GM19467 (cell line): ENCODE measurements around the gene VPS35L.

Experiments
- ATAC-seq: cut with Tn5 transposase; IDR thresholded peaks from one replicate; pipeline ENCODE4 v1.9.1; 2021; ENCODE audit warnings: mild to moderate bottlenecking, moderate library complexity; ENCODE audit not compliant: unreplicated experiment

VPS35L gene

DNA sequence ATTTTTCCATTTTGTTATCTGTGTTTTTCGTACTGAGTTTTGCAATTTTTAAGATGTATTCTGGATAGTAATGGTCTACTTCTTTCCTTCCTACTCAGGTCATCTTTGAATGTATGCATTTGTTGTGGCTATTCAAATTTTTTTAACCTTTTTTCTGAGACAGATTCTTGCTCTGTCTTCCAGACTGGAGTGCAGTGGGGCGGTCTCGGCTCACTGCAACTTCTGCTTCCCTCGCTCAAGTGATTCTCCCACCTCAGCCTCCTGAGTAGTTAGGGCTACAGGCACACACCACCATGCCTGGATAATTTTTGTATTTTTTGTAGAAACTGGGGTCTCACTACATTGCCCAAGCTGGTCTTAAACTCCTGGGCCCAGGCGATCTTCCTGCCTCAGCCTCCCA is 33.6 kb downstream of the VPS35L start:
- no peak for ATAC-seq

DNA sequence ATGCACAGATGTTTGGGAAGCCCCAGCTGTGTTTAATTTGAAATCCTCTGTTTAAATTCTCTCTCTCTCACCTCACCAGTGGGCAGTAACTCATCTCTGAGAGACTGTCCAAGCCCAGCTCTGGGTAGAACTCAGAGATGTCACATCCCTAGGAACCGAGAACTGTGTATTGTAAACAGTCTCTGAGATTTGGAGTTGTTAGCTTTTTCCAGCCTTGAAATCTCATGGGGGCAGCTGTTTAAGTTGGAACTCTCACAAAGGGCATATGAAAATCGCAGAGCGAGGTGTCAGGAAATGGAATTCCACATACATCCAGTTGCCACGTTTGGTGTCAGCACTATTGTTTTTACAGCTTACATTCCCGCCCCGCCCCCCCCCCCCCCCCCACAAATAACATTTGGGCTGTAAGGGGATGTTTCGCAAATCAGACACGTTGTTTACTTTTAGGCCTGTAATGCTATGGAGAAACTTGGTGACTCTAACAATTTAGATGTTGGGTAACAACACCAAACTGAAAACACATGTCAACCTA is 34.3 kb downstream of the VPS35L start:
- ATAC-seq: no peak

DNA sequence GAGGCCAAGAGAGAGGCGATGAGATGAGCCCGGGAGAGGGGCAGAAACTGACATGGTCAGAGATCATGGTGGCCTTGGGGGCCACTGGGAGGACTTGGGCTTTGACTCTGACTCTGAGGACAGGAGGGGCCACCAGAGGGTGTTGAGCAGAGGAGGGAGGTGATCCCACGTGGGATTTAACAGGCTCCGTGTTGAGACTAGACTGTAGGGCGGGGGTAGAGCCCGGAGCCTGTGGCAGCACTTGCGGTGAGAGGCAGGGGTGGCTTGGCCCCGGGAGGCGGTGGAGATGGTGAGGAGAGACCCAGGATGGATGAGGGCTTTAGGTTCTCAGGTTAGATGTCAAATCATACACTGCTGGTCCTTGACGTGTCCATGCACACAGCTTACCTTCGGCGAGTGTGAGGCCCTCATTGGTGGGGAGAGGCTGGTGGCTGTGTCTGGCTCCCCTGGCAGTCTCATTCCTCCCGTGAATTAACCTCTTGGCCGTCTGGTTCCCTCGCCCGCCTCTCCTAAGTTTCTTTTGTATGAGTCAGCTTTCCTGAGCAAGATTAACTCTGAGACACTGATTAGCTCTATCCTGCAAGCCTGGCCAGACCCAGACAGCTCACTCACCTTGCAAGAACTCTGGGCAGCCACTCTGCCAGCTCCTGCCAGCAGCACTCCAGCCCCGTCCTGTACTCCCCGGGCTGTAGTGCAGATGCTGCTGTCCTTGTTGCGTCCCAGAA is 39.7 kb downstream of the VPS35L start:
- ATAC-seq: no peak

DNA sequence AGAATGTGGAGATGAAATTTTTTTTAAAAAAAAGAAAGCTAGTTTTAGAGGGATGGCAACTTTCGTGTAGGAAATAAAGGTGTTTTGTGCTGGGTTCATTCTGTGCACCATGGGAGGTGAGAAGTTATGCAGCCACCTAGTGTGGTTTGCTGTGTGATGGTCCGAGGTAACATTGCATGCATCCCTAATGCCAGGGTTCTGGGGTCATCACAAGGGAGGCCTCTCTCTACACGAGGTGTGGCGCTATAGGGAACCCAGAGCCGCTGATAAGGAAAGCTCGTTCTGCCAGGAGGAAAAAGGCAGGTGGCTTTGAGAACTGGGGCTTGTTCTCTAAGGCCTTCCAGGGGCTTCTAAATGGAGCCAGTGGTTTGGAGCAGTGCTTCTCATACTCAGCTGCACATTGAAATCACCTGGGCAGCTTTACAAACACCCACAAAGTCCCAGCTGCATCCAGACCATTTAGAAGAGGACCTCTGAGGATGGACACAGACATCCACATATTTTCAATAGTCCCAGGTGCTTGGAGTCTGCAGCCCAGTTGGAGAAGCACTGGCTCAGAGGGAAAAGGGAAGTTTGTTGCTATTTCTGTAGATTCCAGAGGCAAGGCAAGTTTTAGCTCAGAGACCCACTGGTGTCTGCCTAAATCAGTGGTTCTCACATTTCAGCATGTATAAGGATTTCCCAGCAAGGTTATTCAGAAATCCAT is 43.5 kb downstream of the VPS35L start:
- ATAC-seq: no peak

DNA sequence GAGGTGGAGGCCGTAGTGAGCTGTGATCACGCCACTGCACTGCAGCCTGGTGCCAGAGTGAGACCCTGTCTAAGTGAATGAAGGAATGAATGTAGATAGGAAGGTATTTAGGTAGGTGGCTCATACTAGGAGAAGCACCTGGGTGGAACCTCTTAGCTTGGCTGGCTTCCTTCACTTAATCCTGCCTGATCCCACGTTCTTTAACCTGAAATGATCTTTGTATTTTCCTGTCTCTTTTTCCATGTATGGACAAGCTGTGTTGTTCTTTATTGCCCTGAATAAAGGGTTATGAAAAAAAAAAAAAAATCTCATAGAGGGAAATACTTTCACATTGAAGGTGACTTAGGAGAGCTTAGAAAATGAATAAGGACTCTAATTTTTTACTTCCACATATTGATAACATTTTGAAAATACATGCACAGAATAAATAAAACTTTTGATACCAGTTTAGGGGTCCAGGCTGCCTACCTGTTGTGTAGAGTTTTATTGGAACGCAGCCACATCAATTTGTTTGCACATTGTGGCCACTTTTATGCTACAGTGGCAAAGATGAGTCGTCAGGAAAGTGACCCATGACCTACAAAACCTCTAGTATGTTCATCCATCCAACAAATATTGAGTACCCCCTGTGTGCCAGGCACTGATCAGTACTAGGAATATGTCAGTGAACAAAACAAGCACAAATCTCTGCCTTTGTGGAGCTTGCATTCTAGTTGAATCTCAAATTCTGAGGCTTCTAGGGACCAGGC is 44.6 kb downstream of the VPS35L start:
- no peak for ATAC-seq

DNA sequence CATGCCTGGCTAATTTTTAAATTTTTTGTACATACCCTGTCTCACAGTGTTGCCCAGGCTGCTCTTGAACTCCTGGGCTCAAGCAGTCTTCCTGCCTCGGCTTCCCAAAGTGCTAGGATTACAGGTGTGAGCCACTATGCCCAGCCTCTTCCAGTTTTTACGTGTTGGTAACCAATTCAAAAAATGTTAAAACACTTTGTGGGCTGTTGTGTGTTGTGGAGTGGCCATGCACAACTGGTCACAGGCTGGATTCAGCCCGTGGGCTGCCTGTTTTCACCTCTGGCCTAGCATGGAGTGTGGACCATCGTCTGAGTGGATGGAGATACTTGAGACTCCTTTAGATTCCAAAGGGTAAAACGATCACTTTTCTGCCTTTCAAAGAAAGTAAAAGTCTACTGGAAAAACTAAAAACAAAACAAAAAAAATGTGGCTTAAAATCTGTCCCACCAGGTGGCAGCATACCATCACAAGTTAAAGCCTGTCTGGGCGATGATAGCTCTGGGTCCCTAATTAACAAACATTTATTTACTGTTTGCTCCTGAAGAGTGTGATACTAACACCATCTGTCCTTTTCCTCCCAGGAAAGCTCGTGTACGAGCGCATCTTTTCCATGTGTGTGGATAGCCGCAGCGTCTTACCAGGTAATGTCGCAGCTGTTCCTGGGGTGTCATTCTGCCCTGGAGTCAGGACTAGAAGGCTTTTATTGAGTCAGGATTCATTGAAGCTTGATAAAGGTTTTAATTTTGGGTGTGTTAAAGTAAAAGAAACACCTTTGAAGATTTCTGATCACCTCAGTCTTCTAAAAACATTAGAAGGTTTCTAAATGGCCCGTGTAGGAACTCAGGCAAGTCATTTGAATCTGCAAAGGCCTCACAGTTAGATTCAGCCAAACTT is 45.8 kb downstream of the VPS35L start:
- no peak for ATAC-seq

DNA sequence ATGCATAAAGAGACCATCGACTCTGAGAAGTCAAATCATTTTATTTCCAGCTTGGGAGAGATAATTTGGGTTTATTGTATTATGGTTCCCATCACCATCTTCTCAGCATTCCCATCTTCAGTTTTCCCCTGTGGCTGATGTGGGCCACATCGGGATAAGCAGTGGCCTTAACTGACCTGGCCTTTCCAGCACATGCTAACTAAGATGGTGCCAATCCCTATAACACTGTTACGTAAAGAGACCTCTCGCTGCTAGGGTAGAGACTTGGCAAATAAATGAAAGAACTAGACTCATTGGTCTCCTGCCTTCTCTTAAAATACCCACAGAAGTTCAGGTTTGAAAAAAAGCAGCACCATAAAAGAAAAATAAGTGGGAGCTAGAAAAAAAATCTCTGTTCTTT is 49.4 kb downstream of the VPS35L start:
- no peak for ATAC-seq

DNA sequence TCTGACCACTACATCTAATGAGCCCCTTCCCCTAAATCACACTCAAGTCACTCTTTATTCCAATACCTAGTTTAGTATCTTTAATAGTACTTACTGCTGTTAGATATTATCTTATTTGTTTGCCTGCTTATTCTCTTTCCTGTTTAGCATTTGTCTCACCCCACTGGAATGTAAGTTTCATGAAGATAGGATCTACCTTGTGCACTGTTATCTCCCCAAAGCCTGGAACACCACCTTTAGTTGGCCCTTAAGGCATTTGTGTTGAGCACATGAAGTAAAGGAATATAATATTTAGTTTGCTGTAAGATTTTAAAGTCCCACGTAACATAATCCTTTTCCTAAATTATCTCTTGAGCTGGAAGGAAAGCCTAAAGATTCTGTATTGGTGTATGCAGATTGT is 50.2 kb downstream of the VPS35L start:
- no peak for ATAC-seq

DNA sequence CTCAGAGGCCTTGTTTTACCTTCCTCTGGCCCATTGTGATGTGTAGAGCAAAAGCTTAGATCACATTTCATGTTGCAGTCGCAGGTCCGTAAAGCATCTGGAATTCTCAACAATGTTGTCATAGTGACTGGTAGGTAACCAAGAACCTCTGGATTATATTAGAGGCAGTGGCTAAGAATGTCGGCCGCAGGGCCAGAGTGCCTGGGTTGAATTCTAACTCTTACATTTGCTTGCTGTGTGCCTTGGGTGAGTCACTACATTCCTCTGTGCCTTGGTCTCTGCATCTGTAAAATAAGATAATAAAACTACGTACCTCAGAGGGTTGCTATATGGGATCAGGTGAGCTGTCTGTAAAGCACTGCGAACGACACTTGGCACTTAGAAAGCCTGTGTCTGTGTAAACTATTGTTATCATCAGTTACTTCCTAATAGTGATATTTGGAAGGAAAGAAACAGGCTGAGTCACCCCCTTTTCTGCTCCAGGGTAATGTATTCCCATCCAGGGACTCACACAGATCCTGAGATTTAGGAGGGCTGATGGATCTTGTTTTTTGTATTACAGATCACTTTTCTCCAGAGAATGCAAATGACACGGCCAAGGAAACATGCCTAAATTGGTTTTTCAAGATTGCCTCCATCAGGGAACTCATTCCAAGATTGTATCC is 52.2 kb downstream of the VPS35L start:
- ATAC-seq: no peak

DNA sequence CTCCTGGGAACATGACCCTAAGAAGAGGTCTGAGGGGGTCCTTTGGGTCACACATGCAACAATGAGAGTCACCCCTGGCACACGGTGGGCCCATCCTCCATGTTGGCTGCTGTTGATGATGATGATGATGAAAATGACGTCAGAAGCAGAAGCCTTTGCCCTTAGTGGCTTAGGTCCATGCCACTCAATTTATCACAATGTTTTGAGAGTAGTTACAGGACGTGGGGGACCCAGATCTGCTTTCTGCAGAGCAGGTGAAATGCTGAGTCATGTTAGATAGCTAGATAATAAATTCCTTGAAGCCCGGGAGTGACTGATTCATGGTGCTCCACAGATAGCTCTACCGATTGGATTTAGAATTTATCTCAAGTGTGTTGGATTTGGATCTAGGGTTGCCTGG is 53.9 kb downstream of the VPS35L start:
- no peak for ATAC-seq

DNA sequence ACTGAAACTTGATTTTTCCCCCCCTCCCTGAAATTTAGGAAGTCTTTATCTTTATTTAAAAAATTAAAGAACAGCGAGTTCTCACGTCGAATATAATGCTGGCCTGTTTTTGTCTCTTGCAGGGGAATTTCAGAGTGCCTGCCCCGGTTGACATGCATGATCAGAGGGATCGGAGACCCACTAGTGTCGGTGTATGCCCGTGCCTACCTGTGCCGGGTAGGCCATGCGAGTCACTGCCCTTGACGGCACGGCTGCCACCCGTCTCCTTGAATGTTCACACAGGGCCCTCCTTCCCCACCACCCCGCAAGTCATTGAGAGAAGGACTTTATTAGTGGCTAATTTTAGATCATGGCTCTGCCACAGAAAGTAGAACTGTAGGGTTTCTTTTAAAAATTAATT is 54.7 kb downstream of the VPS35L start:
- no peak for ATAC-seq

DNA sequence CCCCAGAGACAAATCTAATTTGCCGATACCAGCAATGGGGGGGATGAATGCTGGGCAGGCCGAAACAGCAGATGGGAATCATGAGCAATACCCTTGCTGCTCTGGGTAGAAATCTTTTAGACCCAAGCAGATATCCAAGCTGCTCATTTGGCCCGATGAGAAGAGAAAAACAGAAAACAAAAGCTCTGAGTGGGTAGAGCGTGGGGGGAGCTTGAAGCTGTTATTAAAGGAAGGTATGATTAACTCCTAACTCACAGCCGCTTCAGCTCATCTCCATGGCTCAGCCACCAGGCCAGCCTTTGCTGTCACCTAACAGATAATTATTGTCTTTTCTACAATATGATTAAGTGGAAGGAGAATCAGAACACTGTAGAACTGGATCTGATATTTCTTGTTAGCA is 58.3 kb downstream of the VPS35L start:
- ATAC-seq: no peak

DNA sequence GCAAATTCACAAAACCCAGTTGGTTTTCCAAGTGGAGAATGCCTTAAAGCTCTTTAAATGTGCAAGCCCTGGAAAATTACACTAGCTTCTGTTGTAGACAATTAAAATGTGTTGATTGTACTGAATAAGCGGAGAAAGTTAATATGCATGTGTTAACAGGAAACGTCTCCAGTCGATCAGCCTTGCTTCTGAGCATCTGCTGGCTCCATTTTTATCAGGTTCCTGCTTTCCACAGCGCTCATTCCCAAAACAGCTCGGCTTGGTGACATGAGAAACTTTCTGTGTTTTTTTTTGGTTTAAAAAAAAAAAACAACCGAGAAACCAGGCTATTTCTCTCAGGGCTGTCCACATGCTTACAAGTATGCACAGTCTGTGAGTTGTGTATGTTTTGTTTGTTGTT is 60.7 kb downstream of the VPS35L start:
- no peak for ATAC-seq

DNA sequence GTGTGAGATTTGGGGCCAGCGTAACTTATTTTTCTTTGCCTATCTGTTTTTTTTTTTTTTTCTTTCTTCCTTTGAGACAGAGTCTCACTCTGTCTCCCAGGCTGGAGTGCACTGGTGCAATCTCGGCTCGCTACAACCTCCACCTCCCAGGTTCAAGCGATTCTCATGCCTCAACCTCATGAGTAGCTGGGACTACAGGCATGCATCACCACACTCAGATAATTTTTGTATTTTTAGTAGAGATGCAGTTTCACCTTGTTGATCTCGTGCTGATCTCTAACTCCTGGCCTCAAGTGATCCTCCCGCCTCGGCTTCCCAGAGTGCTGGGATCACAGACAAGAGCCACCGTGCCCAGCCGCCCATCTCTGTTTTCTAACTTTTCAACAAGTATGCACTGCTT is 63.4 kb downstream of the VPS35L start:
- no peak for ATAC-seq

DNA sequence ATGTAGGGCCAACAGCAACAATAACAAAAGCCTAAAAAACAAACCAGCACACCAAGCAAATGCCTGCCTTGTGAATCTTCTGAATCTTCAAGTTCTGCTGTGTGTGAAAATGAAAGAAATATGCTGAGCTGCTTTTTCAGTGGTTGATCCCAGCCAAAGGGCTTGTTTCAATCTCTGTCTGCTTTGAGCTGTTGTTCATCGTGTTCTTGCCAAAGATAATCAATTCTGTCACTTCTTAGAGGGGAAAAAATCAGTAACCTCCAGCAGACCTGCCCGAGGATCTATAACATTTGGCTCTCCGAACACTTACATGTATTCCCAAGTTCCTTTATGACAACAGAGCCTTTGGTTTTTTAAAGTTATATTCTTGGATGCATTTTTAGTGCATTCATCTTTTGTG is 65.9 kb downstream of the VPS35L start:
- no peak for ATAC-seq

DNA sequence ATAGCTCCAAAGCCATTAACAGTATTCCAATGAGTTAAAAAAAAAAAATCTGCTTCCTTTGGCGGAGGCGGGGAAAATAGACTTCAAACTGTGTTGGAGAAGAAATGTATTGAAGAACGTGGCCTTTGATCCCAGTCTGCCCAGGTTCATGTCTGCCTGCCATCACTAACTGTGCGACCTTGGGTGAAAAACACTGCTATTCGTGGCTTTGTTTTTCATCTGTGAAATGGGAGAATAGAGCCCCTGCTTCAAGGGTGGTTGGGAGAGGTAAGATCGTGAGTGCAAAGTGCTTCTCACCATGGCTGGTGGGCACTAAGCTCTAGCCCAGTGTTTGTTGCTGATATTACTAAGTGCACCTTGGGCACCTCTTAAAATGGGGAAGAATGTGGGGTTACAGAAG is 69.5 kb downstream of the VPS35L start:
- ATAC-seq: no peak

DNA sequence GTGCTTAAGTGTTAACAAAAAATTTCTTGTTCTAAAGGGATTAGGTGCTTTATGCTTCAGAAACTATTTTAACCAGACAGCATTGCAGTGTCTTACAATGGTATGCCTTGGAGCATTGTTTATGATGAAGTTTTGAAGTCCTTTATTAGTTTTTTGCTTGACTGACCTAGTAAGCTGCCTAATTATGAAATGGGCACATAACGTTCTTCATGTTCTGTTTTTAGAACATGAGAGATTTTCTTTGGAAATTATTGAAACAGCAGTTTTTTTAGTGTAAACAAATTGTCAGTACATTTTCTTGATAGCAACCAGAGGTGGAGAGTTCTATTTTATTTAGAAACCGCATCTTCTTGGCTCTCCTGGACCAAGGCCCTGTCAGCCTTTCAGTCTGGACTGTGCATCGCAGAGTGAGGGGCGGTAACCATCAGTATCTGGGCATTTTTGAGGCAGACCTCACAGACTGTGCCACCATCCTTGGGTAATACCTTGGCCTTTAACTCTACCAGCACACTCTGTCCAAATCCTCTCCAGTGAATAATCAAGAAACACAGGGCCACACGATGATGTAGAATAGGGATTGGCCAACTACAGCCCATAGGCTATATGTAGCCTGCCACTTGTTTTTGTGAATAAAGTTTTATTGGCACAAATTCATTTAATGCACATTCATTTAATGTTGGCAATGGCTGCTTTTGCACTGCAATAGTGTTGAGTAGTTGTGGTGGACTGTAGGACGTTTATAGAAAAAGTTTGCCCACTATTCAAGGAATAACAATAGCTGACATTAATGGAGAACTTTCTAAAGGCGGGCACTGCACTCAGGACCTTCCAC is 81.1 kb downstream of the VPS35L start:
- ATAC-seq: no peak

DNA sequence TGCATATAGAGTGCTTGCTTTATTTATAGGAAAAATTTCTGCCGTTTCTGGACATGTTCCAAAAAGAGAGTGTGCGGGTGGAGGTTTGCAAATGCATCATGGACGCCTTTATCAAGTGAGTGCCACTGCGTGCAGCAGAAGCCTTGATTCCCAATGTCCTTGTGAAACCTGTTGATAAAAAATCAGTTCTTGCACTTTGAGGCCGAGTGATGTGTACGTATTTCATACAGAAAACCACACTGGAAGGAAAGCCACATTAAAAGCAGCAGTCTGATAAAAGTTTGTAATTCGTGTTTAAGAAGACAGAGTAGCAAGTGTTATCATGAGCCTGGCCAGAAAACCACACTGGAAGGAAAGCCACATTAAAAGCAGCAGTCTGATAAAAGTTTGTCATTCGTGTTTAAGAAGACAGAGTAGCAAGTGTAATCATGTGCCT is 84.5 kb downstream of the VPS35L start:
- no peak for ATAC-seq

DNA sequence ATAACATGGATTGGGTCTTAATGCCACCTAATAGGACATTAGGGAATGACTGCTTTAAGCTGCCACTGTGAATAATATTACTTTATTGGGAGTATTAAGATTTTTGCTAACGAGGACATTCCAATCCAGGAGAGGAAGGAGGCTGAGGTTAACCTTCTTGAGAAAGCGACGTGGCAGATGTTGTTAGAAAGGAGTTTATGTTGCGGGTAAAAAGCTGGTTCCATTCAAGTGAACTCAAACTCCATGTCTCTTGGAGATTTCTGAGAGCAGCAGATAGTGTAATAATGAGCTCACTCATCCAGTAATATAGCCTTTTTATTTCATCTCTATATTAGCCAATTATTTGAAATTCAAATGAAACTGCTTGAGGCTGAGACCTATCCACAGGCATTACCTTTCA is 87.0 kb downstream of the VPS35L start:
- no peak for ATAC-seq
